HG03280 (cell line): Measurements from ENCODE around the gene KRTAP4-9.
"Not testable (repeated sequence)": the region's sequence is repeated elsewhere in the genome, so short reads cannot be mapped to it uniquely, and the experiment has no call there.

Source experiments
- ATAC-seq: cut with Tn5 transposase; IDR thresholded peaks from one replicate; pipeline ENCODE4 v1.9.1; 2021; ENCODE audit warnings: mild to moderate bottlenecking, moderate library complexity; ENCODE audit not compliant: unreplicated experiment

Gene KRTAP4-9

GRCh38 chr17:41126412-41126811 lies 21.2 kb downstream of the KRTAP4-9 start:
- no peak for ATAC-seq

DNA sequence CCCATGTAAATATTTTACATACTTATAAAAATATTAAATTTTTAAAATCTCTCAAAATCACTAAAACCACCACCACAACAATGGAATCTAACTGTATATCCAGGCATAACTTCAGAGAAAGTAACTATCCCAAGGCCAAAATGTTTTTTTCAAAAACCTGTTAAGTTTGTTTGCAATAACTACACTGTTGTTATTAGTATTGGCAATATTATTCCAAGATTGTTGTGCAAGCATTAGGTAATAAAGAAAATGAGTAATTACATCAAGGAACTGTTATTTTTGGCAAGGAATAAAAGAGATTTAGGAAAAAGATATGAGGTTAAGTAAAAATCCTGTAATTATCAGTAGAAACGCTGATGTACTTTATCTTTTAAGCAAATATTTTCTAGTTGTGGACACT lies 22.2 kb downstream of the KRTAP4-9 start:
- no peak for ATAC-seq

- no peak for ATAC-seq
Measured at GRCh38 chr17:41131979-41132378, 26.8 kb downstream of the KRTAP4-9 start.

GRCh38 chr17:41133880-41134735 lies 28.9 kb downstream of the KRTAP4-9 start:
- no peak for ATAC-seq

DNA sequence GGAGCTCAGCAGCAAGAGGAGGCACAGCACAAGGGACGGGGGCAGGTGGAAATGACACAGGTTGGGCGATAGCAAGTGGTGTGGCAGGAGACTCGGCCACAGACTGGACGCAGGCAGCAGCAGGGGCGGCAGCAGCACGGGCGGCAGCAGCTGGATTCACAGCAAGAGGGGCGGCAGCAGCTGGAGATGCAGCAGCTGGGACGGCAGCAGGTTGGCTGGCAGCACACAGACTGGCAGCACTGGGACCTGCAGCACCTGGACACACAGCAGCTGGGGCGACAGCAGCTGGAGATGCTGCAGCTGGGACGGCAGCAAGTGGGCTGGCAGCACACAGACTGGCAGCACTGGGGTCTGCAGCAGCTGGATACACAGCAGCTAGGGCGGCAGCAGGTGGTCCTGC lies 34.7 kb downstream of the KRTAP4-9 start:
- not testable (repeated sequence) for ATAC-seq

DNA sequence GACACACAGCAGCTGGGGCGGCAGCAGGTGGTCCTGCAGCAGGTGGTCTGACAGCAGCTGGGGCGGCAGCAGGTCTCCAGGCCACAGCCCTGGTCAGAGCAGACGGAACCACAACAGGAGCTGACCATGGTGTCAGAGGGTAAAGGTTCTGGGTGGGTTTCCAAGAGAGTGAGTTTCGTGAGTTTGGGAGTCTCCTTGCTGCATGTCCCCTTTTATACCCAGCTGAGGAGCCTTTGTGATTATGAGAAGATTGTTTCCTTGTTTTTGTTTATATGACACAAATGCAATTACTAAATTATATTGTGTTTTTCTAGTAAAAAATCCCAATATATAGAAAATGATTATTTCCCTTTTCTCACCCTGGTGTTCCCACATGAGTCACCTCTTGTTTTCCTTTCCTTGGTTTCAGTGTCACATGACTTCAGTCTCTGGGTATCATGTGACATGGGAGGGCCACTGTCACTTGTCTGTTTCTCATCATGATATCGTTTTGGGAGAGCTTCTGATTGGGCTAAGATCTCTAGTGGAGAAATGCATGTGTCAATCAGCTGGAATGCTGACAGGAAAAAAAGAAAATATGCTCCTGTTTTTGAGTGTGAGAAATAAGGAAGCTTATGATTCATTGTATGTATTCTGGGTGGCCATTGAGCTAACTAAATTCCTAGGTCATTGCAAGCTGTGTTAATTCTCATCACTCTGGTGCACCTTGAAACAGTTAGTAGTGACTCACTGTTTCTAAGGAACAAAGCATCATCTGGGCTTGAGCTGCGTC lies 35.4 kb downstream of the KRTAP4-9 start, which contains the start of gene KRTAP4-6:
Gene KRTAP4-6 (minus strand): TSS at position 185 of the 772 bp plus-strand sequence. CDS start 57 bp downstream, at position 128.
- ATAC-seq: no peak

DNA sequence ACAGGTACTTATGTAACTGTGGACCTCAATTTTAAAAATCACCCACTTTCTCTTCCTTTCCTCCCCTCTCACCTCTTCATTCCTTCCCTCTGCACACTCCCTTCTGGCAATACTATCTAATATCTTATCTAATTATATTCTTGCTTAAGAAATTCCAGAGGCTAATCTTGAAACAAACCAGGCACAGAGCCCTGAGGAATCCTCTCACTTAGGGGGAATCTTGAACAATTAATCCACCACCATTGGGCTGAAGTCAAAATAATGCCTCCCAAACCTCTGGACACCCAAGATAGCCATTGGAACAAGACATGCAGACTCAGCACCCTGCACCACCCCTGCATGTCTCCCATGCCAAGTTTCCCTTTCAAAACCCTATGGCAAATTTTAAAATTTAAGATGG lies 36.2 kb downstream of the KRTAP4-9 start:
- ATAC-seq: no peak

GRCh38 chr17:41144846-41145245 lies 39.7 kb downstream of the KRTAP4-9 start:
- ATAC-seq: no peak

DNA sequence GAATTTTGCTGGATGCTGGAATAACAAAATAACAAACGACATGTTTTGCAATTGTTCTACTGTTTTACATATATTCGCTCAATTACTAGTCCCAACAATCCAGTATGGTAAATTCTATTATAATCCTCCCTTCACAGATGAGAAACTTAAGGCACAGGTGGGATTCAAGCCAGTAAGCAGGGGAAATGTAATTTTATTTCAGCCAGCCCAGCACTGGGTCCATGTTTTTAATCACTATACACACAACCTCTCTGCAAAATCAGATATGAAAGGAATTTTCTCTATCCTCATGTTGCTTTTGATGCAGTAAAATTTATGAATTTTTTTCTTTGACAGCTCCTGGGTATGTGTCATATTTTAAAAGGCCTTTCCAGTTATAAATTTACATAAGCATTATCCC lies 40.1 kb downstream of the KRTAP4-9 start:
- no peak for ATAC-seq

DNA sequence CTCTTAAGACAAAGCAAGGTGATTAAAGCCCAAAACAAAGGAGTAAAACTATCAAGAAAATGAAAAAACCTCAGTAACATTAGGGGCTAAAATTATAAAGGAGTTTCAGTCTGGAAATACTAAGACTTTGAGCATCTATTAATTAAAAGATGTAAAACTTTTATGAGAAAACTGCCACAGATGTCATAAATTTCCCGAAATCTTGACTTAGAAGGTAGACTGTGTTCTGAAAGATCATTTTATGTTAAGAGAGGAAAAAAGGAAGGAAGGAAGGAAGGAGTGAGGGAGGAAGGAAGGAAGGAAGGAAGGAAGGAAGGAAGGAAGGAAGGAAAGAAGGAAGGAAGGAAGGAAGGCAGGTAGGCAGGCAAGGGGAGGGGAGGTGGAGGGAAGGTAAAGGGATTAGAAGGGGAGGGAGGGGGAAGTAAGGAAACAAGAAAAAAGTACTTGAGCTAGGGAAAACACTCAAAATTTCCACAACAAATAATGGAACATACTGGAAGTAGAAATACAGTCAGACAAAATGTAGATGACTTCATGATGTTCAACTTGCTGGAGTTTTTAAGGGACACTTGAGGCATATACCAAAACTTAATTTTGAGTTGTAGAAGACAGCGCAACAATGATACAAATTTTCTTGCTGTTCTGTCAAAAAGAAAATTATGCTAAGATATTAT lies 42.5 kb downstream of the KRTAP4-9 start:
- ATAC-seq: no peak

DNA sequence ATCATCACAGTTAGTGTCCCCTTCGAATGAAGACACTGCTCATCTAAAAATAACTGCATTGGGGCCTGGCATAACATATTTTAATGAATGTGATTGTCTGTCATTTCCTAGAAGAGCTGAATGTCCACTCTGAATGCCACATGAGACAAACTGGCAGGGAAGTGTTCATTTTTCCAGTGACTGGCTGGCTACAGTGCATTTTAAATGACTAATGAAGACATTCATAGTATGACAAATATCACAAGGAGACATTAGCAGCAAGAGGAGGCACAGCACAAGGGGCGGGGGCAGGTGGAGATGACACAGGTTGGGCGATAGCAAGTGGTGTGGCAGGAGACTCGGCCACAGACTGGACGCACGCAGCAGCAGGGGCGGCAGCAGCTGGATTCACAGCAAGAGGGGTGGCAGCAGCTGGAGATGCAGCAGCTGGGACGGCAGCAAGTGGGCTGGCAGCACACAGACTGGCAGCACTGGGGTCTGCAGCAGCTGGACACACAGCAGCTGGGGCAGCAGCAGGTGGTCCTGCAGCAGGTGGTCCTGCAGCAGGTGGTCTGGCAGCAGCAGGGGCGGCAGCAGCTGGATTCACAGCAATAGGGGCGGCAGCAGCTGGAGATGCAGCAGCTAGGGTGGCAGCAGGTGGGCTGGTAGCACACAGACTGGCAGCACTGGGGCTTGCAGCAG lies 43.9 kb downstream of the KRTAP4-9 start:
- ATAC-seq: not testable (repeated sequence)

- ATAC-seq: no peak
Measured at GRCh38 chr17:41149652-41149985, 44.4 kb downstream of the KRTAP4-9 start, which contains the start of gene KRTAP4-5. TSS of gene KRTAP4-5 (minus strand) at chr17:41149825. CDS start at chr17:41149767, 58 bp downstream.

DNA sequence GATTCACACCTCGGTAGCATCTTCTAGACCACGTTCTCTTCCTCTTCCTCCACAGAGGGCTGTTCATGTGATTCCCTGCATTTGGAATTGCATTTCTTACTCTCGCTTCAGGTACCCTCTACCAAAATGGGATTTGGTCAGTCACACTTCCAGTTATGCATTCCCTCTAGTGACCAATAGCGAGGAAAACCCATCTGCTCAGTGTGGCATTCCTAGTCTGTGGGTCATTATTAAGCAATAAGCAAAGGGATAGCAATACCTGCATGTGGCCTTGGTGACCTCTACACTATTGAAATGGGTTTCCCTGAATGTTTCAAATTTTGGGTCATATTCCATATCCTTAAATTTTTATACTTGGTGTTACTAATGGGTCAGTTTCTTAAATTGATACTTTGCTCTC lies 44.8 kb downstream of the KRTAP4-9 start:
- ATAC-seq: no peak

DNA sequence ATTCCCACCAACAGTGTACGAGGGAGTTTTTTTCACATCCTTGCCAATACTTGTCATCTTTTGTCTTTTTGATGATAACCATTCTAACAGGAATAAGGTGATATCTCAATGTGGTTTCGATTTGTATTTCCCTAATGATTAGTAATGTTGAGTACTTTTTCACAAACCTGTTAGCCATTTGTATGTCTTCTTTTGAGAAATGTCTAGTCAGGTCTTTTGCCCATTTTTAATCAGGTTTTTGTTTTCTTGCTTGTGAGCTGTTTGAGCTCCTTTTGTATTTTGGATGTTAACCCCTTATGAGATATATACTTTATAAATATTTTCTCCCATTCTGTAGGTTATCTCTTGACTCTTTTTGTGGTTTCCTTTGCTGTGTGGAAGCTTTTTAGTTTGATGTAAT lies 46.3 kb downstream of the KRTAP4-9 start:
- no peak for ATAC-seq

GRCh38 chr17:41153856-41154255 lies 48.7 kb downstream of the KRTAP4-9 start:
- ATAC-seq: no peak
